PFSK-1 (cell line): Measurements from ENCODE around the gene SPAG6.

Source experiments
- FOXP2 ChIP-seq: optimal IDR thresholded peaks from 2 replicates; pipeline ENCODE3; 2011; ENCODE audit warnings: borderline replicate concordance, control low read depth, inconsistent platforms; ENCODE audit not compliant: insufficient read depth; ENCODE audit errors: extremely low read length, extremely low read depth
- POLR2AphosphoS5 ChIP-seq: IDR thresholded peaks from 2 replicates; pipeline ENCODE4 v1.6.1; 2012; ENCODE audit warnings: low read depth, mild to moderate bottlenecking, control low read depth, low read length, moderate library complexity
- SIN3A ChIP-seq: IDR thresholded peaks from 2 replicates; pipeline ENCODE4 v1.6.1; 2012; ENCODE audit warnings: mild to moderate bottlenecking, low read length, moderate library complexity, borderline replicate concordance; ENCODE audit not compliant: insufficient read depth
- TAF1 ChIP-seq: IDR thresholded peaks from 2 replicates; pipeline ENCODE4 v1.6.1; 2012; ENCODE audit warnings: low read length, control low read depth, borderline replicate concordance; ENCODE audit not compliant: insufficient read depth
- TF ChIP-seq, protein P1 (sequence below), 2 experiments: IDR thresholded peaks; 2 replicates each; pipeline versions ENCODE4 v1.6.1 to v1.8.0; 2011 to 2012; ENCODE audit warnings: low read depth in 2 of 2, low read length in 2 of 2, control low read depth in 1 of 2, inconsistent platforms in 1 of 2, mild to moderate bottlenecking in 1 of 2, moderate library complexity in 1 of 2; ENCODE audit not compliant: insufficient read depth in 1 of 2

Gene SPAG6

GRCh38 chr10:22321156-22321923, 24.0 kb upstream of the SPAG6 start:
- TF ChIP-seq TAF1 (peak; percentile 27; the same call in 1 of the 2 replicates), SIN3A (no peak), POLR2AphosphoS5 (peak; percentile 50), FOXP2 (peak; percentile 56)
- TF ChIP-seq, protein P1, sequence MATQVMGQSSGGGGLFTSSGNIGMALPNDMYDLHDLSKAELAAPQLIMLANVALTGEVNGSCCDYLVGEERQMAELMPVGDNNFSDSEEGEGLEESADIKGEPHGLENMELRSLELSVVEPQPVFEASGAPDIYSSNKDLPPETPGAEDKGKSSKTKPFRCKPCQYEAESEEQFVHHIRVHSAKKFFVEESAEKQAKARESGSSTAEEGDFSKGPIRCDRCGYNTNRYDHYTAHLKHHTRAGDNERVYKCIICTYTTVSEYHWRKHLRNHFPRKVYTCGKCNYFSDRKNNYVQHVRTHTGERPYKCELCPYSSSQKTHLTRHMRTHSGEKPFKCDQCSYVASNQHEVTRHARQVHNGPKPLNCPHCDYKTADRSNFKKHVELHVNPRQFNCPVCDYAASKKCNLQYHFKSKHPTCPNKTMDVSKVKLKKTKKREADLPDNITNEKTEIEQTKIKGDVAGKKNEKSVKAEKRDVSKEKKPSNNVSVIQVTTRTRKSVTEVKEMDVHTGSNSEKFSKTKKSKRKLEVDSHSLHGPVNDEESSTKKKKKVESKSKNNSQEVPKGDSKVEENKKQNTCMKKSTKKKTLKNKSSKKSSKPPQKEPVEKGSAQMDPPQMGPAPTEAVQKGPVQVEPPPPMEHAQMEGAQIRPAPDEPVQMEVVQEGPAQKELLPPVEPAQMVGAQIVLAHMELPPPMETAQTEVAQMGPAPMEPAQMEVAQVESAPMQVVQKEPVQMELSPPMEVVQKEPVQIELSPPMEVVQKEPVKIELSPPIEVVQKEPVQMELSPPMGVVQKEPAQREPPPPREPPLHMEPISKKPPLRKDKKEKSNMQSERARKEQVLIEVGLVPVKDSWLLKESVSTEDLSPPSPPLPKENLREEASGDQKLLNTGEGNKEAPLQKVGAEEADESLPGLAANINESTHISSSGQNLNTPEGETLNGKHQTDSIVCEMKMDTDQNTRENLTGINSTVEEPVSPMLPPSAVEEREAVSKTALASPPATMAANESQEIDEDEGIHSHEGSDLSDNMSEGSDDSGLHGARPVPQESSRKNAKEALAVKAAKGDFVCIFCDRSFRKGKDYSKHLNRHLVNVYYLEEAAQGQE (IDR thresholded peaks at IDR 0.05; ENCODE audit: insufficient read depth in 1 of 2, low read depth in 2 of 2, low read length in 2 of 2) = no peak

GRCh38 chr10:22321924-22322640, 23.2 kb upstream of the SPAG6 start:
- TF ChIP-seq TAF1 (no peak), POLR2AphosphoS5 (no peak), FOXP2 (no peak), SIN3A (peak; percentile 50; the same call in 1 of the 2 replicates)
- TF ChIP-seq, protein P1 (IDR thresholded peaks at IDR 0.05; ENCODE audit: insufficient read depth in 1 of 2, low read depth in 2 of 2, low read length in 2 of 2) = no peak

GRCh38 chr10:22322641-22323160, 22.6 kb upstream of the SPAG6 start:
- TF ChIP-seq, protein P1 (IDR thresholded peaks at IDR 0.05; ENCODE audit: insufficient read depth in 1 of 2, low read depth in 2 of 2, low read length in 2 of 2) = no peak
- 0 out of 2 replicates have a peak, but pooled peaks have one; percentile 3 for TF ChIP-seq SIN3A

DNA sequence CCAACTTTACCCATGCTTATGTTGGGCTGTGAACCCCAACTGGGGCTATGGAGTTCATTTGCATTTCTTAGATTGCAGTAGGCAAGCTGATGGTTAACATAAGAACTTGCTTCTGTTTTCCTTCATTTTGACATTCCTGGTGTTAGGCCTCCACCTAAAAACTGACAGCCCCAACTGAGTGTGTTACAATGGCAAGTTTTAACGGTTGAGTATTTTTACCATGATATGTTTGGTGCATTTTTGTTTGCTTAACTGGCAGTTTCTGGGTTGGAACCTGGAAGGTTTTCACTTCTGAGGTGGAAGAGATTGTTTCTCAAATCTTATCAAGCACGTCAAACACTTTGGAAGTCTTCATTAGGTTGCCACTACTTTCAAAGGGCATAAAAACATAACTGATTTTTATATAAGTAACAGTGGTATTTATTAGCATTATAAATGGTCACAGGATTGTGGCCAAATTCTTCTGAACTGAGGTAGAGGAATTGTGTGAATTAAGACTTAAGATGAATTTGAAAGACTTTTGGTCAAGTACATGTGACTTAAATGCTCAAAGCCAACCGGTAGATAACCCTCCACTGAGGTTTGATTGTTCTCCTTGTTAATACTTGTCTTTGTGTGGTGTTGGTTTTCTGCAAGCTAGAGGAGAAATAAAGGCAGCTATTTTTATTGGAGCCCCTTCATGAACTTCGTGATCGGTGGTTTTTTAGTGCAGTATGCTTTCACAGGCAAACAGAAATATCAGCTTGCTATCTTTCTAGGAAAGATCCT, 21.6 kb upstream of the SPAG6 start:
- TF ChIP-seq FOXP2 (no peak), SIN3A (no peak), TAF1 (no peak), POLR2AphosphoS5 (no peak)
- TF ChIP-seq, protein P1 (IDR thresholded peaks at IDR 0.05; ENCODE audit: insufficient read depth in 1 of 2, low read depth in 2 of 2, low read length in 2 of 2) = no peak
